Transverse colon (tissue), 4 donors: ENCODE measurements around the gene POLR2E. TPM values are rescaled to one million over a fixed set of nuclear protein-coding genes. Genes with fewer than 3 reads are reported as not detected.

Source experiments
- DNase-seq: peaks from one replicate; pipeline ENCODE4 v3.0.0-alpha.2; 2019
- H3K27ac ChIP-seq, 4 donors: fragments of 200-600 bp; sonication (generic); 2 replicates each; pipeline ENCODE4 v1.5.1; 2016 to 2018; ENCODE audit warnings: inconsistent platforms in 4 of 4
- H3K27me3 ChIP-seq: fragments of 200-600 bp; sonication (generic); 2 replicates; pipeline ENCODE4 v1.5.1; 2017; ENCODE audit warnings: inconsistent platforms
- H3K36me3 ChIP-seq, 4 donors: fragments of 200-600 bp; sonication (generic); 2 replicates each; pipeline ENCODE4 v1.5.1; 2017 to 2019; ENCODE audit warnings: inconsistent platforms in 4 of 4
- H3K4me1 ChIP-seq, 4 donors: fragments of 200-600 bp; sonication (generic); 2 replicates each; pipeline ENCODE4 v1.5.1; 2017 to 2020; ENCODE audit warnings: inconsistent platforms in 4 of 4
- H3K4me3 ChIP-seq, 4 donors: fragments of 200-600 bp; sonication (generic); 1 replicate in 1 of 4; 2 replicates in 3 of 4; pipeline versions ENCODE4 v1.5.1 to v1.6.1; 2017 to 2019; ENCODE audit warnings: inconsistent platforms in 4 of 4
- H3K9me3 ChIP-seq, 2 donors: fragments of 200-600 bp; sonication (generic); 2 replicates each; pipeline ENCODE4 v1.5.1; 2017 to 2019; ENCODE audit warnings: inconsistent platforms in 2 of 2
- CTCF ChIP-seq, 5 experiments: fragments of 200-600 bp in 3 of 5; fragments of 450-650 bp in 2 of 5; sonication (generic) in 3 of 5; IDR thresholded peaks; 1 replicate in 2 of 5; 2 replicates in 3 of 5; pipeline ENCODE4 v1.5.1; 2016 to 2017; ENCODE audit warnings: antibody characterized with exemption in 5 of 5, inconsistent platforms in 3 of 5, mild to moderate bottlenecking in 2 of 5, moderate library complexity in 1 of 5
- EP300 ChIP-seq: sonication (generic); formaldehyde crosslinking; IDR thresholded peaks from one replicate; pipeline ENCODE4 v1.6.1; 2017; ENCODE audit warnings: antibody characterized with exemption, low read depth
- POLR2A ChIP-seq: fragments of 450-650 bp; IDR thresholded peaks from one replicate; pipeline ENCODE4 v1.6.1; 2016; ENCODE audit warnings: antibody characterized with exemption, mild to moderate bottlenecking, moderate library complexity
- POLR2AphosphoS5 ChIP-seq, 3 donors: sonication (generic); formaldehyde crosslinking; IDR thresholded peaks; one replicate each; pipeline ENCODE4 v1.6.1; 2016; ENCODE audit warnings: antibody characterized with exemption in 3 of 3
- WGBS, 2 donors: methylation state at CpG; one replicate each; pipeline ENCODE4 v1.1.5; 2018; ENCODE audit warnings: low coverage in 1 of 2; 5-methylcytosine and 5-hydroxymethylcytosine counted together
- in situ Hi-C, 4 donors: fragments of 200-750 bp; cut with MboI; loops; one replicate each; pipeline versions ENCODE4 v1.15.0 to v1.15.1; 2017; ENCODE audit warnings: low sequenced_read_pairs in 3 of 4, low pct_ligation_motif_present in 1 of 4, low pct_unique_long_range_greater_than_20kb in 1 of 4
- intact Hi-C: fragments of 100-400 bp; cut with DNase I; formaldehyde crosslinking; loops from one replicate; pipeline ENCODE4 v1.15.1; 2023; ENCODE audit warnings: low total_unique reads
- total RNA-seq, 4 donors: library from RNA; depleted of rRNA; stranded (reverse); fragments of >200 nt; gene quantifications; one replicate each; pipeline ENCODE4 v1.1.0, GENCODE V29; 2016

Gene POLR2E
- total RNA-seq, 4 donors from 2014 or later: 74.8 to 167 (median 103) TPM

DNA sequence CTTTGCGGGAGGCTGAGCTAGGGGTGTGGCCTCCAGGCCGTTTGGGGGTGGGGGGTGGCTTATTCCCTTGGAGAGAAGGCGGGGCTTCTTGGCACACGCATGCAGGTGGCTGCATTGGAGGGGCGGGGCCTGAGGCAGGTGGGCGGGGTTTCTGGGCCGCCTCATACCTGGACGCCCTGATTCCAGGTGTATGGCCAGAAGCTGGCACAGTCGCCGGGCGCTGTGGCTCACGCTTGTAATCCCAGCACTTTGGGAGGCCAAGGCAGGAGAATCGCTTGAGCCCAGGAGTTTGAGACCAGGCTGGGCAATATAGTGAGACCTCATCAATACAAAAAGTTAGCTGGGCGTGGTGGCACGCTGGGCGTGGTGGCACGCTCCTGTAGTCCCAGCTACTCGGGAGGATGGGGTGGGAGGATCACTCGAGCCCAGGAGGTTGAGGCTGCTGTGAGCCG is 47.5 kb downstream of the POLR2E start:
- peak overlapping the region in 2 of 4 donors; percentile 56 to 66 for H3K27ac ChIP-seq
- peaks cover 2 to 8% (median 7%) of the 10 kb centered on the region in 4 donors for H3K4me1 ChIP-seq
- DNase-seq: peak; percentile 92
- no peaks in the 10 kb centered on the region for H3K27me3 ChIP-seq
- in situ Hi-C loops (no loop called here), intact Hi-C loops (no loop called here)
- TF ChIP-seq CTCF (IDR thresholded peaks at IDR 0.05): no peak
- TF ChIP-seq EP300: no peak
- TF ChIP-seq POLR2AphosphoS5 (IDR thresholded peaks at IDR 0.05): no peak
- no peak for TF ChIP-seq POLR2A
- no peak overlapping the region for H3K4me3 ChIP-seq
- 39 to 59% methylated on average over 5 to 19 of the region's 20 CpGs for WGBS, 2 donors
- no peaks in the 10 kb centered on the region for H3K9me3 ChIP-seq
- no peaks in the 10 kb centered on the region for H3K36me3 ChIP-seq

DNA sequence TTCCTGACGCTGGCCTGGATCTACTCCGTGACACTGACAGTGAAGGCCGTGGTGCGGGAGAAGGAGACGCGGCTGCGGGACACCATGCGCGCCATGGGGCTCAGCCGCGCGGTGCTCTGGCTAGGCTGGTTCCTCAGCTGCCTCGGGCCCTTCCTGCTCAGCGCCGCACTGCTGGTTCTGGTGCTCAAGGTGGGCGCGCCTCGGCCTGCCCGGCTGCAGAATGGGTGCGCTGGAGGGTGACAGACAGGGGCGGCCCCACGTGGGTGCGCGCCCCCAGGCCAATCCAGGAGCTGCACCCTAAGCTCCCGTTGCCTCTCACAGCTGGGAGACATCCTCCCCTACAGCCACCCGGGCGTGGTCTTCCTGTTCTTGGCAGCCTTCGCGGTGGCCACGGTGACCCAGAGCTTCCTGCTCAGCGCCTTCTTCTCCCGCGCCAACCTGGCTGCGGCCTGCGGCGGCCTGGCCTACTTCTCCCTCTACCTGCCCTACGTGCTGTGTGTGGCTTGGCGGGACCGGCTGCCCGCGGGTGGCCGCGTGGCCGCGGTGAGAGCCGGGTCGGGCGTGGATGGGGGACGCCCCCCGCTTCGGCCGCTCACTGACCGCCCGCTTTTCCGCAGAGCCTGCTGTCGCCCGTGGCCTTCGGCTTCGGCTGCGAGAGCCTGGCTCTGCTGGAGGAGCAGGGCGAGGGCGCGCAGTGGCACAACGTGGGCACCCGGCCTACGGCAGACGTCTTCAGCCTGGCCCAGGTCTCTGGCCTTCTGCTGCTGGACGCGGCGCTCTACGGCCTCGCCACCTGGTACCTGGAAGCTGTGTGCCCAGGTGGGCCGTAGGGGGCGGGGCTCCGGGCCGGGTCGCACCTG is 48.1 kb downstream of the POLR2E start:
- TF ChIP-seq POLR2A (no peak), POLR2AphosphoS5 (IDR thresholded peaks at IDR 0.05) (no peak), EP300 (no peak), CTCF (IDR thresholded peaks at IDR 0.05) (no peak)
- peak; percentile 63 for DNase-seq
- peaks cover 7 to 14% (median 11%) of the 10 kb centered on the region in 4 donors for H3K4me1 ChIP-seq
- H3K27ac ChIP-seq: peak overlapping the region in 2 of 4 donors; percentile 56 to 66
- in situ Hi-C loops (no loop called here), intact Hi-C loops (no loop called here)
- 75% methylated on average over 45 of the region's 77 CpGs; no CpG with 5 or more reads in 1 of the 2 donors for WGBS, 2 donors
- no peak overlapping the region for H3K4me3 ChIP-seq
- H3K36me3 ChIP-seq: no peaks in the 10 kb centered on the region
- no peaks in the 10 kb centered on the region for H3K27me3 ChIP-seq
- H3K9me3 ChIP-seq: no peaks in the 10 kb centered on the region

GRCh38 chr19:1046117-1046626 is 49.0 kb downstream of the POLR2E start:
- in situ Hi-C loops: no loop called here
- H3K9me3 ChIP-seq: no peaks in the 10 kb centered on the region
- peaks cover 15 to 22% (median 19%) of the 10 kb centered on the region in 4 donors for H3K4me1 ChIP-seq
- intact Hi-C loops: no loop called here
- no peak for TF ChIP-seq POLR2AphosphoS5 (IDR thresholded peaks at IDR 0.05)
- no peak for TF ChIP-seq CTCF (IDR thresholded peaks at IDR 0.05)
- no peak for TF ChIP-seq POLR2A
- TF ChIP-seq EP300: no peak
- 83 to 100% methylated on average over 1 to 27 of the region's 33 CpGs for WGBS, 2 donors
- no peaks in the 10 kb centered on the region for H3K36me3 ChIP-seq
- DNase-seq: no peak
- no peak overlapping the region for H3K4me3 ChIP-seq
- no peak overlapping the region for H3K27ac ChIP-seq
- no peaks in the 10 kb centered on the region for H3K27me3 ChIP-seq

DNA sequence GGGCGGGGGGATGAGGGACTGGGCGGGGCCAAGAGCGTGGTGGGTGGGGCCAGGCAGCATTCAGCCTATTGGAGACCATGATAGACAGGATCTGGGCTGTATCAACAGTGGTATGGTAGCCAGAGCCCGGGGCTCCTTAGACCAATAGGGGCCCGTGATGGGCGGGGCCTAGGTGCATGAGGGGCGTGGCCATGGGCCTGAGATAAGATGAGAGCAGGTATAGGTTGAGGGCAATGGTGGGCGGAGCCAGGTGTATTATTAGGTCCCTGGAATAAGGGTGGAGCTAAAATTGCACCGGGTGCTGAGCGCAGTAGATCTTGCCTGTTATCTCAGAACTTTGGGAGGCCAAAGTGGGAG is 50.0 kb downstream of the POLR2E start:
- 53% methylated on average over 10 of the region's 10 CpGs; no CpG with 5 or more reads in 1 of the 2 donors for WGBS, 2 donors

More for the DNA sequence above, 50.0 kb downstream of the POLR2E start:
- no peaks in the 10 kb centered on the region for H3K36me3 ChIP-seq
- peak; percentile 73 for DNase-seq
- TF ChIP-seq POLR2A: no peak
- TF ChIP-seq POLR2AphosphoS5 (IDR thresholded peaks at IDR 0.05): no peak
- no peak for TF ChIP-seq CTCF (IDR thresholded peaks at IDR 0.05)
- no peak for TF ChIP-seq EP300
- intact Hi-C loops (no loop called here), in situ Hi-C loops (no loop called here)
- H3K27ac ChIP-seq: no peak overlapping the region
- H3K4me3 ChIP-seq: no peak overlapping the region
- peaks cover 20 to 32% (median 29%) of the 10 kb centered on the region in 4 donors for H3K4me1 ChIP-seq
- no peaks in the 10 kb centered on the region for H3K9me3 ChIP-seq
- no peaks in the 10 kb centered on the region for H3K27me3 ChIP-seq
